ENCODE results near the gene CLEC2B. TPM values are rescaled to one million over a fixed set of nuclear protein-coding genes. Genes with fewer than 3 reads are reported as not detected.

CLEC2B gene
- total RNA-seq, 2 experiments from 2014 or later = 79.6 to 79.7 TPM

- no peak for DNase-seq
- H3K27me3 Mint-ChIP-seq = peaks cover 29% of the 10 kb centered on the region
- no peaks in the 10 kb centered on the region for H3K36me3 Mint-ChIP-seq (ENCODE audit: low read depth)
- no peaks in the 10 kb centered on the region for H3K4me1 Mint-ChIP-seq
- no peak within 1 kb of the TSS for H3K4me3 Mint-ChIP-seq
- POLR2A ChIA-PET = no interaction called here
- CTCF ChIA-PET = interaction anchor here (1.1 kb wide), 1 partner anchor 13 kb away, joined by 3 read pairs; no protein-coding TSS in a partner anchor
- no peak within 1 kb of the TSS for H3K27ac Mint-ChIP-seq
- peaks cover 2% of the 10 kb centered on the region for H3K9me3 Mint-ChIP-seq
Observed at GRCh38 chr12:9827209-9827888, 41.8 kb downstream of the CLEC2B start, which contains the start of gene KLRF1. Gene KLRF1, plus strand, starts transcription at chr12:9827481. Its CDS starts 64 bp downstream, at chr12:9827545.

- ChIA-PET POLR2A (no interaction called here), CTCF (interaction anchor here (1.2 kb wide), 1 partner anchor 107 kb away, joined by 3 read pairs; no protein-coding TSS in a partner anchor)
- Mint-ChIP-seq H3K27ac (no peak overlapping the region), H3K9me3 (peaks cover 2% of the 10 kb centered on the region), H3K4me3 (no peak overlapping the region), H3K27me3 (peaks cover 42% of the 10 kb centered on the region), H3K36me3 (ENCODE audit: low read depth) (no peaks in the 10 kb centered on the region), H3K4me1 (no peaks in the 10 kb centered on the region)
- DNase-seq = no peak
Observed at GRCh38 chr12:9820281-9820930, 48.7 kb downstream of the CLEC2B start.

GRCh38 chr12:9813821-9814798 lies 55.0 kb downstream of the CLEC2B start:
- no peaks in the 10 kb centered on the region for H3K36me3 Mint-ChIP-seq (ENCODE audit: low read depth)
- peak overlapping the region; percentile 73 for H3K4me3 Mint-ChIP-seq
- H3K27me3 Mint-ChIP-seq = peaks cover 25% of the 10 kb centered on the region
- H3K27ac Mint-ChIP-seq = peak overlapping the region; percentile 23
- DNase-seq = peak; percentile 89
- H3K9me3 Mint-ChIP-seq = no peaks in the 10 kb centered on the region
- POLR2A ChIA-PET = interaction anchor here (0.7 to 3.1 kb wide), 11 partner anchors 14 to 93 kb away, joined by 3 to 18 read pairs (median 4); partner anchors contain the start of genes CD69 and CLEC2B
- CTCF ChIA-PET = interaction anchor here (0.5 to 13.0 kb wide), 49 partner anchors 10 to 400 kb away, joined by 3 to 232 read pairs (median 5); partner anchors contain the start of genes CLEC12B, CLEC2A, CLEC2B and KLRF1
- peaks cover 27% of the 10 kb centered on the region for H3K4me1 Mint-ChIP-seq

- ChIA-PET CTCF (interaction anchor here (0.6 to 13.0 kb wide), 5 partner anchors 14 to 114 kb away, joined by 3 to 232 read pairs (median 4); no protein-coding TSS in a partner anchor), POLR2A (interaction anchor here (0.8 to 1.8 kb wide), 2 partner anchors 12 to 61 kb away, joined by 3 to 4 read pairs; no protein-coding TSS in a partner anchor)
- Mint-ChIP-seq H3K4me1 (peaks cover 27% of the 10 kb centered on the region), H3K9me3 (no peaks in the 10 kb centered on the region), H3K36me3 (ENCODE audit: low read depth) (no peaks in the 10 kb centered on the region), H3K27me3 (peaks cover 21% of the 10 kb centered on the region), H3K4me3 (no peak overlapping the region), H3K27ac (no peak overlapping the region)
- no peak for DNase-seq
Observed at GRCh38 chr12:9811621-9812020, 57.5 kb downstream of the CLEC2B start.

- peaks cover 21% of the 10 kb centered on the region for H3K27me3 Mint-ChIP-seq
Observed at GRCh38 chr12:9810671-9811070, 58.5 kb downstream of the CLEC2B start.

GRCh38 chr12:9809866-9810265 lies 59.3 kb downstream of the CLEC2B start:
- Mint-ChIP-seq H3K27me3 (peaks cover 21% of the 10 kb centered on the region), H3K4me1 (peaks cover 27% of the 10 kb centered on the region), H3K9me3 (no peaks in the 10 kb centered on the region), H3K4me3 (no peak overlapping the region), H3K36me3 (ENCODE audit: low read depth) (no peaks in the 10 kb centered on the region), H3K27ac (no peak overlapping the region)
- no peak for DNase-seq
- ChIA-PET POLR2A (interaction anchor here (1.8 kb wide), 1 partner anchor 11 kb away, joined by 4 read pairs; no protein-coding TSS in a partner anchor), CTCF (interaction anchor here (13.0 kb wide), 1 partner anchor 63 kb away, joined by 232 read pairs; no protein-coding TSS in a partner anchor)

More at GRCh38 chr12:9810671-9811070, 58.5 kb downstream of the CLEC2B start:
- POLR2A ChIA-PET = interaction anchor here (1.8 kb wide), 1 partner anchor 11 kb away, joined by 4 read pairs; no protein-coding TSS in a partner anchor
- DNase-seq = no peak
- CTCF ChIA-PET = interaction anchor here (0.8 to 13.0 kb wide), 3 partner anchors 13 to 115 kb away, joined by 3 to 232 read pairs (median 3); no protein-coding TSS in a partner anchor
- H3K4me1 Mint-ChIP-seq = peaks cover 27% of the 10 kb centered on the region
- no peaks in the 10 kb centered on the region for H3K9me3 Mint-ChIP-seq
- no peak overlapping the region for H3K4me3 Mint-ChIP-seq
- no peaks in the 10 kb centered on the region for H3K36me3 Mint-ChIP-seq (ENCODE audit: low read depth)
- H3K27ac Mint-ChIP-seq = no peak overlapping the region

- ChIA-PET POLR2A (interaction anchor here (1.1 kb wide), 1 partner anchor 49 kb away, joined by 3 read pairs; the partner anchor contains the start of gene CD69), CTCF (interaction anchor here (1.1 to 13.0 kb wide), 2 partner anchors 12 to 62 kb away, joined by 4 to 232 read pairs; no protein-coding TSS in a partner anchor)
- no peak overlapping the region for H3K4me3 Mint-ChIP-seq
- no peaks in the 10 kb centered on the region for H3K36me3 Mint-ChIP-seq (ENCODE audit: low read depth)
- peaks cover 23% of the 10 kb centered on the region for H3K27me3 Mint-ChIP-seq
- peaks cover 27% of the 10 kb centered on the region for H3K4me1 Mint-ChIP-seq
- no peak overlapping the region for H3K27ac Mint-ChIP-seq
- no peaks in the 10 kb centered on the region for H3K9me3 Mint-ChIP-seq
- DNase-seq = no peak
Observed at GRCh38 chr12:9809338-9809737, 59.8 kb downstream of the CLEC2B start.

- Mint-ChIP-seq H3K9me3 (no peaks in the 10 kb centered on the region), H3K4me1 (peaks cover 19% of the 10 kb centered on the region), H3K36me3 (ENCODE audit: low read depth) (no peaks in the 10 kb centered on the region), H3K27ac (no peak overlapping the region), H3K4me3 (no peak overlapping the region), H3K27me3 (peaks cover 29% of the 10 kb centered on the region)
- DNase-seq = no peak
- CTCF ChIA-PET = interaction anchor here (1.1 to 13.0 kb wide), 4 partner anchors 11 to 345 kb away, joined by 3 to 232 read pairs (median 4); no protein-coding TSS in a partner anchor
- POLR2A ChIA-PET = interaction anchor here (1.1 kb wide), 1 partner anchor 48 kb away, joined by 3 read pairs; the partner anchor contains the start of gene CD69
Observed at GRCh38 chr12:9808504-9808903, 60.6 kb downstream of the CLEC2B start.

GRCh38 chr12:9806714-9807113 lies 62.4 kb downstream of the CLEC2B start:
- Mint-ChIP-seq H3K4me3 (no peak overlapping the region), H3K27me3 (peaks cover 42% of the 10 kb centered on the region), H3K4me1 (peaks cover 14% of the 10 kb centered on the region), H3K9me3 (no peaks in the 10 kb centered on the region), H3K27ac (no peak overlapping the region), H3K36me3 (ENCODE audit: low read depth) (no peaks in the 10 kb centered on the region)
- ChIA-PET CTCF (interaction anchor here (0.8 to 13.0 kb wide), 2 partner anchors 9 to 60 kb away, joined by 4 to 232 read pairs; no protein-coding TSS in a partner anchor), POLR2A (interaction anchor here (1.1 kb wide), 1 partner anchor 47 kb away, joined by 3 read pairs; the partner anchor contains the start of gene CD69)
- DNase-seq = no peak

GRCh38 chr12:9805883-9806282 lies 63.3 kb downstream of the CLEC2B start:
- Mint-ChIP-seq H3K27ac (no peak overlapping the region), H3K27me3 (peaks cover 43% of the 10 kb centered on the region), H3K36me3 (ENCODE audit: low read depth) (no peaks in the 10 kb centered on the region), H3K4me3 (no peak overlapping the region), H3K4me1 (peaks cover 6% of the 10 kb centered on the region), H3K9me3 (no peaks in the 10 kb centered on the region)
- no peak for DNase-seq
- ChIA-PET POLR2A (no interaction called here), CTCF (interaction anchor here (13.0 kb wide), 1 partner anchor 59 kb away, joined by 232 read pairs; no protein-coding TSS in a partner anchor)
